ENCODE data around the gene MILR1. TPM values are rescaled to one million over a fixed set of nuclear protein-coding genes. Genes with fewer than 3 reads are reported as not detected.
A peak's percentile ranks its signal among the peaks of the same experiment; 100 is the strongest.

The MILR1 gene
- total RNA-seq, 1 donor from 2014 or later, result 1.9 TPM

GRCh38 chr17:64412944-64413381 lies 36.0 kb upstream of the MILR1 start:
- Mint-ChIP-seq H3K36me3 (ENCODE audit: low read depth, unreplicated experiment) (no peaks in the 10 kb centered on the region), H3K27me3 (ENCODE audit: low read depth, unreplicated experiment) (peaks cover 1% of the 10 kb centered on the region), H3K4me3 (ENCODE audit: unreplicated experiment) (no peak overlapping the region), H3K27ac (ENCODE audit: unreplicated experiment) (no peak overlapping the region), H3K9me3 (ENCODE audit: unreplicated experiment) (no peaks in the 10 kb centered on the region), H3K4me1 (ENCODE audit: low read depth, unreplicated experiment) (peaks cover 8% of the 10 kb centered on the region)
- Histone ChIP-seq H3K79me2 (ENCODE audit: insufficient read depth, low read length) (no peaks in the 10 kb centered on the region), H3K27me3 (ENCODE audit: insufficient read depth, low read length) (peaks cover 6% of the 10 kb centered on the region), H3K9me3 (ENCODE audit: insufficient read depth, low read depth, low read length) (no peaks in the 10 kb centered on the region), H3K4me2 (ENCODE audit: low read length) (no peak overlapping the region), H3K9ac (ENCODE audit: low read length) (no peak overlapping the region), H2AFZ (ENCODE audit: low read depth, low read length) (no peak overlapping the region), H3K36me3 (ENCODE audit: insufficient read depth, low read length) (no peaks in the 10 kb centered on the region), H3K27ac (ENCODE audit: low read depth, low read length) (no peak overlapping the region), H4K20me1 (ENCODE audit: insufficient read depth, low read length) (no peaks in the 10 kb centered on the region), H3K4me3 (ENCODE audit: insufficient read depth, low read depth, low read length) (no peak overlapping the region), H3K4me1 (ENCODE audit: insufficient read depth, low read length) (peaks cover 6% of the 10 kb centered on the region)
- TF ChIP-seq EZH2 (IDR thresholded peaks at IDR 0.05; ENCODE audit: insufficient read depth, low read length) (no peak), CTCF (IDR thresholded peaks at IDR 0.05; ENCODE audit: insufficient read depth, low read depth, low read length) (no peak)
- FAIRE-seq (no peak), DNase-seq (ENCODE audit: low read depth) (peak; percentile 37)

DNA sequence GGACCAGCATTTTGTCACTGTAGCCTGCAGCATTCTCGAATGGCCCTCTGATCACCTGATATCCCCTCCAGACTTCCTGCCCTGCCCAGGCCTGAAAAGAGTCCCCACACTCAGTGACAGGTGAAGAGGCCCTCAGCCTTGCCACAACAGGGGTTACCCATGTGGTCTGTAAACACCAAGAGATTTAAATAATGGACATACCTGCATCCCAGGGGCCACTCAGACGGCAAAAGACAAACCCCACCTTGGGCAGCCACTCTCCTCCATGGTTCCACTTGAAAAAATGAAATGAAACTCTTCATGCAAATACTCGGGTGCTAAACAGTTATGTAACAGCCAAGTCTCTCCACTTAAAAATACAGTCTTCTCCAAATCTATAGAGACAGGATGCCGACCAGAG lies 35.4 kb upstream of the MILR1 start:
- TF ChIP-seq CTCF (IDR thresholded peaks at IDR 0.05; ENCODE audit: insufficient read depth, low read depth, low read length) (no peak), EZH2 (IDR thresholded peaks at IDR 0.05; ENCODE audit: insufficient read depth, low read length) (no peak)
- H3K27ac Mint-ChIP-seq (ENCODE audit: unreplicated experiment), result no peak overlapping the region
- FAIRE-seq, result no peak

DNA sequence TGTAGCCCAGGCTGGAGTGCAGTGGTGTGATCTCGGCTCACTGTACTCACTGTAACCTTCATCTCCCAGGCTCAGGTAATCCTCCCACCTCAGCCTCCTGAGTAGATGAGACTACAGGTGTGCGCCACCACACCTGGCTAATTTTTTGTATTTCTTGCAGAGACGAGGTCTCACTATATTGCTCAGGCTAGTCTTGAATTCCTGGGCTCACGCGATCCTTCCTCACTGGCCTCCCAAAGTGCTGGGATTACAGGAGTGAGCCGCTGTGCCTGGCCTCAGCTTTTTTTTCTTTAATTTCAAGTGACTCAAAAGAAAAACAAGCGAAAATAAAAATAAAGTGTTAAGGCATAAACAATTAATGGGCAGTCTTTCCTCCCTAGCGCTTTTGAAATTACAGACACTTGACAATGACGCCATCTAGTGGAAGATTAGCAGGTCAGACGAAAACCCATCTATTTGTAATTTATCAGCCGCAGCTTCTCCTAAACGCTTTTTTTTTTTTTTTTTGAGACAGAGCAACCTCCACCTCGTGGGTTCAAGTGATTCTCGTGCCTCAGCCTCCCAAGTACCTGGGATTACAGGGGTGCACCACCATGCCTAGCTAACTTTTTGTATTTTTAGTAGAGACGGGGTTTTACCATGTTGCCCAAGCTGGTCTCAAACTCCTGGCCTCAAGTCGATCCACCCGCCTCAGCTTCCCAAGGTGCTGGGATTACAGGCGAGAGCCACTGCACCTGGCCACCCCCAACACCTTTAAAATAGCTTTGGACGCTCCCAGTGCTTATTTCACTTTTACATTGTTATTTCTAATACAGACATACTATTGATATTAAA lies 30.2 kb upstream of the MILR1 start:
- H3K27ac ChIP-seq (ENCODE audit: low read depth, low read length), result no peak overlapping the region
- no peak overlapping the region for H3K27ac Mint-ChIP-seq (ENCODE audit: unreplicated experiment)
- H3K4me2 ChIP-seq (ENCODE audit: low read length), result no peak overlapping the region
- FAIRE-seq (no peak), DNase-seq (ENCODE audit: low read depth) (peak; percentile 36)
- H3K36me3 Mint-ChIP-seq (ENCODE audit: low read depth, unreplicated experiment), result no peaks in the 10 kb centered on the region
- H3K79me2 ChIP-seq (ENCODE audit: insufficient read depth, low read length), result no peaks in the 10 kb centered on the region
- H3K27me3 Mint-ChIP-seq (ENCODE audit: low read depth, unreplicated experiment), result no peaks in the 10 kb centered on the region
- no peak overlapping the region for H3K4me3 ChIP-seq (ENCODE audit: insufficient read depth, low read depth, low read length)
- no peaks in the 10 kb centered on the region for H3K36me3 ChIP-seq (ENCODE audit: insufficient read depth, low read length)
- H3K27me3 ChIP-seq (ENCODE audit: insufficient read depth, low read length), result peaks cover 6% of the 10 kb centered on the region
- H4K20me1 ChIP-seq (ENCODE audit: insufficient read depth, low read length), result no peaks in the 10 kb centered on the region
- no peak overlapping the region for H3K9ac ChIP-seq (ENCODE audit: low read length)
- no peaks in the 10 kb centered on the region for H3K4me1 Mint-ChIP-seq (ENCODE audit: low read depth, unreplicated experiment)
- H3K4me1 ChIP-seq (ENCODE audit: insufficient read depth, low read length), result no peaks in the 10 kb centered on the region
- H3K9me3 Mint-ChIP-seq (ENCODE audit: unreplicated experiment), result no peaks in the 10 kb centered on the region
- no peak overlapping the region for H2AFZ ChIP-seq (ENCODE audit: low read depth, low read length)
- no peak for TF ChIP-seq EZH2 (IDR thresholded peaks at IDR 0.05; ENCODE audit: insufficient read depth, low read length)
- peak; percentile 85 for TF ChIP-seq CTCF (IDR thresholded peaks at IDR 0.05; ENCODE audit: insufficient read depth, low read depth, low read length)
- no peak overlapping the region for H3K4me3 Mint-ChIP-seq (ENCODE audit: unreplicated experiment)
- H3K9me3 ChIP-seq (ENCODE audit: insufficient read depth, low read depth, low read length), result no peaks in the 10 kb centered on the region

More for the DNA sequence above, 35.4 kb upstream of the MILR1 start:
- Mint-ChIP-seq H3K4me3 (ENCODE audit: unreplicated experiment) (no peak overlapping the region), H3K9me3 (ENCODE audit: unreplicated experiment) (no peaks in the 10 kb centered on the region), H3K27me3 (ENCODE audit: low read depth, unreplicated experiment) (peaks cover 1% of the 10 kb centered on the region), H3K4me1 (ENCODE audit: low read depth, unreplicated experiment) (peaks cover 8% of the 10 kb centered on the region), H3K36me3 (ENCODE audit: low read depth, unreplicated experiment) (no peaks in the 10 kb centered on the region)
- DNase-seq (ENCODE audit: low read depth), result no peak
- Histone ChIP-seq H3K9me3 (ENCODE audit: insufficient read depth, low read depth, low read length) (no peaks in the 10 kb centered on the region), H2AFZ (ENCODE audit: low read depth, low read length) (no peak overlapping the region), H3K79me2 (ENCODE audit: insufficient read depth, low read length) (no peaks in the 10 kb centered on the region), H3K4me3 (ENCODE audit: insufficient read depth, low read depth, low read length) (no peak overlapping the region), H3K4me2 (ENCODE audit: low read length) (no peak overlapping the region), H4K20me1 (ENCODE audit: insufficient read depth, low read length) (no peaks in the 10 kb centered on the region), H3K27ac (ENCODE audit: low read depth, low read length) (no peak overlapping the region), H3K4me1 (ENCODE audit: insufficient read depth, low read length) (peaks cover 6% of the 10 kb centered on the region), H3K36me3 (ENCODE audit: insufficient read depth, low read length) (no peaks in the 10 kb centered on the region), H3K27me3 (ENCODE audit: insufficient read depth, low read length) (peaks cover 6% of the 10 kb centered on the region), H3K9ac (ENCODE audit: low read length) (no peak overlapping the region)
